Measurements from ENCODE around the gene AP3B2. TPM values are rescaled to one million over a fixed set of nuclear protein-coding genes. Genes with fewer than 3 reads are reported as not detected.
"Not testable (repeated sequence)": the region's sequence is repeated elsewhere in the genome, so short reads cannot be mapped to it uniquely, and the experiment has no call there.

AP3B2 gene, protein sequence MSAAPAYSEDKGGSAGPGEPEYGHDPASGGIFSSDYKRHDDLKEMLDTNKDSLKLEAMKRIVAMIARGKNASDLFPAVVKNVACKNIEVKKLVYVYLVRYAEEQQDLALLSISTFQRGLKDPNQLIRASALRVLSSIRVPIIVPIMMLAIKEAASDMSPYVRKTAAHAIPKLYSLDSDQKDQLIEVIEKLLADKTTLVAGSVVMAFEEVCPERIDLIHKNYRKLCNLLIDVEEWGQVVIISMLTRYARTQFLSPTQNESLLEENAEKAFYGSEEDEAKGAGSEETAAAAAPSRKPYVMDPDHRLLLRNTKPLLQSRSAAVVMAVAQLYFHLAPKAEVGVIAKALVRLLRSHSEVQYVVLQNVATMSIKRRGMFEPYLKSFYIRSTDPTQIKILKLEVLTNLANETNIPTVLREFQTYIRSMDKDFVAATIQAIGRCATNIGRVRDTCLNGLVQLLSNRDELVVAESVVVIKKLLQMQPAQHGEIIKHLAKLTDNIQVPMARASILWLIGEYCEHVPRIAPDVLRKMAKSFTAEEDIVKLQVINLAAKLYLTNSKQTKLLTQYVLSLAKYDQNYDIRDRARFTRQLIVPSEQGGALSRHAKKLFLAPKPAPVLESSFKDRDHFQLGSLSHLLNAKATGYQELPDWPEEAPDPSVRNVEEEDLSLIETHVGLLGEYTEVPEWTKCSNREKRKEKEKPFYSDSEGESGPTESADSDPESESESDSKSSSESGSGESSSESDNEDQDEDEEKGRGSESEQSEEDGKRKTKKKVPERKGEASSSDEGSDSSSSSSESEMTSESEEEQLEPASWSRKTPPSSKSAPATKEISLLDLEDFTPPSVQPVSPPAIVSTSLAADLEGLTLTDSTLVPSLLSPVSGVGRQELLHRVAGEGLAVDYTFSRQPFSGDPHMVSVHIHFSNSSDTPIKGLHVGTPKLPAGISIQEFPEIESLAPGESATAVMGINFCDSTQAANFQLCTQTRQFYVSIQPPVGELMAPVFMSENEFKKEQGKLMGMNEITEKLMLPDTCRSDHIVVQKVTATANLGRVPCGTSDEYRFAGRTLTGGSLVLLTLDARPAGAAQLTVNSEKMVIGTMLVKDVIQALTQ
- polyA plus RNA-seq (ENCODE audit: insufficient read length in 3 of 3): 1 to 10 TPM; 1.9 to 2.8 (median 2.1) TPM

DNA sequence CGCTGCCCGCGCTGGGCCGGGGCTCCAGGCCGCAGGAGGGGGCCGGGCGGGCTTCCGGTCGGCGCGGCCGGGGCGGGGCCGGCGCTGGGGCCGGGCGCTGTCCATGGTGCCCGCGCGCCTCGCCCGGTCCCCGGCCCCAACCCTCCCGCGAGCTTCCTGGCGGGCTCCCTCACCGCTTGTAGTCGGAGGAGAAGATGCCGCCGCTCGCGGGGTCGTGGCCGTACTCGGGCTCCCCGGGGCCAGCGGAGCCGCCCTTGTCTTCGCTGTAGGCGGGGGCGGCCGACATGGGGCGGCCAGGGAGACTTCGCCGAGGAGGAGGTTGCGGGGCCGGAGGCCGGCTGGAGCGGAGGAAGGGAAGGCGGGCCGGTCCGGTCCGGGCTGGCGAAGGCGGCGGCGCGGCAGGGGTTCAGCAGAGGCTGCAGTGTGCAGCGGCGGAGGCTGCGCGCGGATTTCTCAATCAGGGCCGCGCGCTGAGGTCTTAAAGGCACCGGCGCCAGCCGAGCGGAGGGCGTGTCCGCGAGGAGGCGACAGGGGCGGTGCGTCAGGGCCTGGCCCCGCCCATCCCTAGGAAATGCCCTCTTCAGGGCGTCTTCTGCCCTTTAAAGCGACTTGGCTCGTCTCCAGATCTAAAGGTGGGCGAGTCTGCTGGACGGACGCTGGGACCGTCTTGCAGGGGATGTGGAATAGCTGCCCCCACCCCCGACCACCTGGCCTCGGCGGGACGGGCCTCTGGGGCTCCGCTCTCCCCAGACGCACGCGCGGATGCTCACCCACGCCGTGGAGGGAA, at the start of gene AP3B2:
AP3B2 (minus strand) TSS at position 455 of the 787 bp plus-strand sequence; CDS start at position 286, 169 bp downstream.
- DNase-seq (ENCODE audit: low read depth in 3 of 3, low spot score in 2 of 3): peak in 2 of 3 donors; percentile 37 to 57

DNA sequence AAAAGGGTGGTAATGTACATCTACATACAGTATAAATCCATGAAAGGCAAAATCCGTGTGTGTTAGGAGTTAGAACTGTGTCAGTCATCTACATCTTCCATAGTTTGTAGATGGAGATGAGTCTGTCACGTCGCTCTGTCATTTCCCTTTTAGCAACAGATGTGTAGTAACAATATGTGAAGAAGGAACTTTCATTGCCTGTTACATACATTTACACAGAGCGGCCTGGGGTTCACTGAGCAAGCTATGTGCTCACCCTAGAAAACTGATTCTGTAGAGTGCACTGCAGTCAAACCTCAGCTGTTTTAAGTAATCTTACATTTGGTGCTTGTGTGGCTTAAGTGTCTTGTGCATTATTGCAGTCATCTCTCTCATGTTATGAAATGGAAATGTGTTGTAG, 41.6 kb upstream of the AP3B2 start:
- no peak for DNase-seq (ENCODE audit: low read depth in 3 of 3, low spot score in 2 of 3)

DNA sequence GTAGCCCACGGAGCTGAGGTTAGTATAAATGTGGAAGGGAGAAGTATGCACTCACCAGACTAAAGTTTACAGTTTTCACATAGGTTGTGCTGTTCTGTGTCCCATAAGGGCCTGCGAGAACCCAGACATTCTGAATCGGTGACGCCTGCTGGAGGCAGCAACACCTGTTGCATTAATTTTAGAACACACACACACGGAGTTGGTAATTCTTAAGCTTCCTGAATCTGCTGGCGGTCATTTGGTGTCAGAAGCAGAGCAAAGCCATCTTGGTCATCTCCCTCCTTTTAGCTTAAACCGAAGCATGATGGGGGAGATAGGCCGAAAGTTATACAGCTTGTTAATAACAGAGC, 41.1 kb upstream of the AP3B2 start:
- peak in 1 of 3 donors; percentile 1 for DNase-seq (ENCODE audit: low read depth in 3 of 3, low spot score in 2 of 3)

DNA sequence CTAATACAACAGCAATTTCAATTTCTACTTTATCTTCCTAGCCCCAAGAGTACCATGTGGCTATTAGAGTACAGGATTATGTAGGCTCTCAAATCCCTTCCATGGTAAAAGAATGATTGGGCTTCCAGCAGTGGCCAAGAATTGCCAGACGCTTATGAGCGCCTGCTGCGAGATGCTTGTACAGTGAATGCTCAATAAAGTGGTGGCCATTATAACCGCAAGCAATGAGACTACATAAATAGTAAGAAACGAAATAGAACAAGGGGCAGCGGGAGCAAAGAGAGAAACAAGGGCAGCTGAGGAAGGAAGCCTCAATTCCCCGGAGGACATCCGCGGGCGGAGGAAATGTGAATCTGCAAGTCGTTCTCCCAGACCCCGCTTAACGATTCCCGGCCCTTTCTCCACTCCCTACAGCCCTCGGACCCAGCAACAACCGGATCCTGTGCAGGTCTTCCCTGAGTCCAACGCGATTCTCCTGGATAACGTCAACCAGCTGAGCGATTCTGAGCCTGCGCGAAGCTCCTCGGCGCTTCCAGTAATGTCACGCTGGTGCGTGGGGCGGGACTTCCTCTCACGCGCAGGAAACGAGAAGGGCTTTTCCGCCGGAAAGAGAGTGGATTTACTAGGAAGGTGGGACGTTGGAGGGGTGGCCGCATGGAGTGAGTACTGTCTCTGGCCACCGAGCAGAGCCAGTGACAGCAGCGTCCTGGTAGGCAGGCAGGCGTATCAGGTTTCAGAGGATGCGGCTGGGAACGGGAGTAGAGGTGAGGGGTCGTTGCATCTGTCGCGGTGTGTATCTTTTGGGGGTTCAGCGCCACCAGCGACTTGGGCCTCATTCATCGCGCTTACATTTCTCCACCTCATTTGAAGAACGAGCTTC, 40.5 kb upstream of the AP3B2 start:
- DNase-seq (ENCODE audit: low read depth in 3 of 3, low spot score in 2 of 3): peak; percentile 90 to 91 (median 90)

DNA sequence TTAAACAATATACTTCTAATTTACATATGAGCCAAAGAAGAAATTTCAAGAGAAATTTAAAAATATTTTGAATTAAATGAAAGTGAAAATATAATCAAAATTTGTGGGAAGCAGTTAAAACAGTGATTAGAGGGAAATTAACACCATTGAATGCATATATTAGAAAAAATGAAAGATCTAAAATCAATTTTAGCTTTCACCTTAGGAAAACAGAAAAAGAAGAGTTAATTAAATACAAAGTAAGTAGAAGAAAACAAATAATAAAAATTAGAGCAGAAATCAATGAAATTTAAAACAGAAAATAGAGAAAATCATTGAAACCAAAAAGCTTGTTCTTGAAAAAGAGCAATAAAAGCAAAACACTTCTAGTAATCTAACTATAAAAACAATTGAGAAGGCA, 38.6 kb upstream of the AP3B2 start:
- no peak for DNase-seq (ENCODE audit: low read depth in 3 of 3, low spot score in 2 of 3)

DNA sequence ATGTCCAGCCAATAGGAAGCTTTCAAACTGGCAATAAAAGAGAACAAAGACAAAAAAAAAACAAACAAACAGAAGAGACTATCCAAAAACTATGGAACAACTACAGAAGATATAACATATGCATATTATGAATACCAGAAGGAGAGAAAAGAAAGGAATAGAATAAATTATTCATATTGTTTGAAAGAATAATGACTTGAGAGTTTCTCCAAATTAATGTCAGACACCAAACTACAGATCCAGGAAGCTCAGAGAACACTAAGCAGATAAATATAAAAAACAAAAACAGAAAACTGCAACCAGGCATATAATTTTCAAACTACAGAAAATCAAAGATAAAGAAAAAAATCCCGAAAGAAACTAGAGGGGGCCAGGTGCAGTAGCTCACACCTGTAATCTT, 34.1 kb upstream of the AP3B2 start:
- DNase-seq (ENCODE audit: low read depth in 3 of 3, low spot score in 2 of 3): no peak

DNA sequence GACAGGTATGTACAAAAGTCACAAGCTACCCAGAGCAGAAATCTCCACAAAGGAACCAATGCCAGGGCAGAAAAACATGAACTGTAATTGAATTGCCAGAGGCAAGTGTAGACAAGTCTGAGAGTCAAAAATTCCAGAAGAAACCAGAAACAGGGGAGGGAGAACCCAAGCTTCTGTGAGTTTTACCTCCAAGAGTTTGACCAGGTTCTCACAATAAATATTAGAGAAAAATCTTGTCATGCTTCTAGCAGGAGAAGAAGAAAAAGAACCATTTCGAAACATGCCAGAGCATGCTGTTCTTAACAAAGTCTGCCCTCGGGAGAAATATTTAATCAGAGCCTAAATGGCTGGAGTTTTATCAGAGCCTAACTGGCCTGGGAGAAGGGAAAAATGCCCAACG, 32.5 kb upstream of the AP3B2 start:
- DNase-seq (ENCODE audit: low read depth in 3 of 3, low spot score in 2 of 3): no peak

DNA sequence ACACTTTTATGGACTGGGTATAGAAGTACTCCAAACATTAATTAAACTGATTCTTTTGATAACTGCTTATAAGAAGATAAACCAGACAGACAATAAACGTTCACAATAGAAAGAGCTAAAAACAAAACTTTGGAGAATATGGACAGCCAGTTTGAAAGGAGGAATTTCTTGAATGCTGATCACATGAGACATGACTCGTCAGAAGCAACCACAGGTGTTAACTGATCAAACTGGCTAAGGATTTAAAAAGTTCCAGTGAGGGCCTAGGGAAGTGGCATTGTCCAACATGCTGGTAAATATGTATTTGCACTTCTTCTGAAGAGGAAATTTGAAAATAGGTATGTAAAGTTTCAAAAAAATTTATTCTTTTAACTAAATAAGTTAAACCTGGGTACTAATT, 29.4 kb upstream of the AP3B2 start:
- DNase-seq (ENCODE audit: low read depth in 3 of 3, low spot score in 2 of 3): no peak

DNA sequence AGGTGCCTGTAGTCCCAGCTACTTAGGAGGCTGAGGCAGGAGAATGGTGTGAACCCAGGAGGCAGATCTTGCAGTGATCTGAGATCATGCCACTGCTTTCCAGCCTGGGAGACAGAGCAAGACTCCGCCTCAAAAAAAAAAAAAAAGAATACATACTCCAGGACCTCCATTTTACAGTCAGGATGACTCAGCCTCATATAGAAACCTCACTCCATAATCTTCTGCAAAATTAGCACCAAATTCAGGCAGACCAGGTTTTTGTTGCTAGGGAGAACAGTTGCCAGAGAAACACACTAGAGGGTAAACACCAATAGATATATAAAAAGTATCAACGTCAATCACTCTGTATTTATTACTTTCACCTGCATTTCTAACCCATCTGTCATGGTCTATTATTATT, 28.3 kb upstream of the AP3B2 start:
- DNase-seq (ENCODE audit: low read depth in 3 of 3, low spot score in 2 of 3): no peak

DNA sequence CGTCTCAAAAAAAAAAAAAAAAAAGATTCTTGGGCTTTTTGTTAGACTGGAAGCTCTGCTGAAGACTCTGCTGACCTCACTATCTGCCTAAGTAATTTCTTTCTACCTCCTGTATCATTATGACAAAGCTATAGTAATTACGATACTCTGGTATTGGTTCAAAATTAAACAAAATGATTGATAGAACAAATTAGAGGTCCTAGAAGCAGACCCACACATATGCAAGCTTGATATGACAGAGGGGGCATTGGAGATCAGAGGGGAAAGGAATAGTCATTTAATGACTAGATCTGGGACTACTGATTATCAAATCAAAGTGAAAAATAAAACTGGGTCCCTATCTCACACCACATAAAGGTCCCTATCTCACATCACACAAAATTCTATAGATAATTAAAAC, 21.9 kb upstream of the AP3B2 start:
- no peak for DNase-seq (ENCODE audit: low read depth in 3 of 3, low spot score in 2 of 3)

DNA sequence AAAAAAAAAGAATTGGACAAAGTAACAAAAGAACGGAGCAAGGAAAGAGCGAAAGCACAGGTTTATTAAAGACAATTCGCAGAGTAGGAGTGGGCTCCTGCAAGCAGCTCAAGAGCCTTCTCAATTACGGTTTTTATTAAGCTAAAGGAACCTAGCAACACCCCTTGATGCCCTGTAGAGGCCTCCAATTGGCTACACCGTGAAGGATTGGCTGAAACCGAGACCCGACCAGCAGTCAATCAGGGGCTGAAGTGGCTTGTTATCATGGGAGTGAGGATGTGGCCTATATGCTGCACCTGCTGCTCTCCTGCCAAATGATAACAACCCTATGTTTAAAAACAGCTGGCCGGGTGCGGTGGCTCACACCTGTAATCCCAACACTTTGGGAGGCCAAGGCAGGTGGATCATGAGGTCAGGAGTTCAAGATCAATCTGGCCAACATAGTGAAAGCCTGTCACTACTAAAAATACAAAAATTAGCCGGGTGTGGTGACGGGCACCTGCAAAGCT, 20.4 kb upstream of the AP3B2 start:
- DNase-seq (ENCODE audit: low read depth in 3 of 3, low spot score in 2 of 3): no peak

DNA sequence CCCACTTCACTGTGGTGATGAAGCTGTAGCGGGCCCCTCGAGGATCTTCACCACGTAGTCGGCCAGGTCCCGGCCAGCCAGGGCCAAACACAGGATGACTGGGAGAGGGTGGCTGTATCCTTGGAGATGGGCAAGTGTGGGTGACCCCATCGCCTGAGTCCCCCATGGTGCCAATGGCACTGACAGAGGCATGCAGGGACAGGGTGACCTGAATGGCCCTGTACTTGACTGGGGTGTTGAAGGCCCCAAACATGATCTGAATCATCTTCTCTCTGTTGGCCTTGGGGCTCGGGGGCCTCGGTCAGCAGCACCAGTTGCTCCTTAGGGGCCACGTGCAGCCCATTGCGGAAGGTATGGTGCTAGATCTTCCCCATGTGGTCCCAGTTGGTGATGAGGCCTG, 17.1 kb upstream of the AP3B2 start:
- DNase-seq (ENCODE audit: low read depth in 3 of 3, low spot score in 2 of 3): no peak

DNA sequence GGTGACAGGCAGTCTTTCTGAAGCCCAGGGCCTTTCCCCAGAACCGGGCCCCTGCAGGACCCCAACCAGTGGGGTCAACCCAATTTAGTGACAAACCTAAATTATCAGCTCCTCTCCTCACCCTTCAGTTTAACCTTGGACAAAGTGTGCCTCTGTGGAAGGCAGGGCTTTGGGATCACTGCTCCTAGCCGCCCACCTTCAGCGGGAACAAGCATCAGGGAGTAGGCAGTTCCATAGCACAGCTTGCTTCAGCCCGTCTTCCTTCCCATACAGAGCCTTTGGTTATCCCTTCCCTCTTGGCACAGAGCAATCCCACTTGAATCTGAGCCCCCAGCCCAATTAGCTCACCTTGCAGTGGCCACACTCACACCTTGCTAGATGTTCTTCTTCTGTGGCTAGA, 5.3 kb upstream of the AP3B2 start:
- no peak for DNase-seq (ENCODE audit: low read depth in 3 of 3, low spot score in 2 of 3)

DNA sequence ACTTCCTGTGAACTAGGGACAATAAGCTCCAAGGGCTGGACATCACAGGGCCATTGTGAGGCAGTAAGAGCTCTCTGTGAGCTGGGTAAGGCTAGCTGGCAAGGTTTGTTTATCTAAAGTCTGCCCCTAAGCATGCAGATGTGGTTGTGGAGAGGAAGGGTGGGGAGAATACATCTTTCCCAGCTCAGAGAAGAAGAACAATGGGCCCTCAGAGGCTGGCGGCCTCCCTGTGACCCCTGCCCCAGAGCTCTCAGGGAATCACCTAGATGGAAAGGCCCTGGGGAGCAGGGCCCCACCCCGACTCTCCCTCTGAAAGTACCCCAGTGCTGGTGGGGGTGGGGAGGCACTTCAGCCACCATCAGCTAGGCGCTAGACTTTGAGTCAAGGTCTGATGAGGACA, 4.3 kb upstream of the AP3B2 start:
- no peak for DNase-seq (ENCODE audit: low read depth in 3 of 3, low spot score in 2 of 3)

DNA sequence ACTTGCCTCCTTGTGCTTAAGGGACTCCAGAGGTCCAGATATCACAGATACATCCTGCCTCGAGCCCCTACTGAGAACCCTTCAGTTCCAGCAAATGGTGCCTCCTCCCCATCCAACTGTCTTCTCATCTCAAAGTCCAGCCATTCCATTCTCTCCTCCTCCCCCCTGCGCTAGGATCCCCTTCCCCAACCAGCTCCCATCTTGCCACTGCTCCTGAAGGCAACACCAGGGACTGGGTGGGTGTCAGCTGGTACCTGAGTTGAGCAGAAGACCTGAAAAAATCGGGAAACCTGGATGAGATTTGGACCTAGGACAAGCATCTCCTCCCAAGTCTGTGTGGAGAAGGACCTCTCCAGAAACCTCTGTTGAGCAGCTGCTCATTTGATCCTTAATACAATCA, 2.4 kb upstream of the AP3B2 start:
- no peak for DNase-seq (ENCODE audit: low read depth in 3 of 3, low spot score in 2 of 3)

DNA sequence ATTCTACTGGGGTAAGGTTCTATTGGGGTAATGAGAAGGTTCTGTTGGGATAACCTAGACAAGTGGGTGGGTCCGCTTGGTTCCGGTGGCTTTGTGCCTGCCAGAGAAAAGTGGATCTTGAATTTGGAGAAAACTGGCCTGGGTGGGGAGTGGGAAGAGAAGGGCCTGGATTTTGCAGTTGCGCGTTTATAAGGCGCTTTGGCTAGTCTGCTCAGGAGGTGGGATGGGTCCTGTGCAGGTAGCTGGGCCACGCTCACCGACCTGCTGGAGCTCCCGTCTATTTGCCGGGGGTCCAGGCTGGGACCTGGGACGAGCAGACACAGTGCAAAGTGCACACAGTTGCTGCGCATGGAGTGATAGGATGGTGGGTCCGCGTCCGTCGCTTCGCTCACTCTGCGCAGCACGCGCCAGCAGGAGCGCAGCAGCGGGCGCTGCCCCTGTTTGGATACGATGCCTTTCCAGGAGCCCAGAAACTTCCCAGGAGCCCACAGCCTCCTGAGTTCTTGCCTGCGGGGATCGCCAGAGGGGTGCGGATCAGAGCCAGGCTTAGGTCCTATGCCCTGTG, 1.3 kb upstream of the AP3B2 start:
- DNase-seq (ENCODE audit: low read depth in 3 of 3, low spot score in 2 of 3): no peak

DNA sequence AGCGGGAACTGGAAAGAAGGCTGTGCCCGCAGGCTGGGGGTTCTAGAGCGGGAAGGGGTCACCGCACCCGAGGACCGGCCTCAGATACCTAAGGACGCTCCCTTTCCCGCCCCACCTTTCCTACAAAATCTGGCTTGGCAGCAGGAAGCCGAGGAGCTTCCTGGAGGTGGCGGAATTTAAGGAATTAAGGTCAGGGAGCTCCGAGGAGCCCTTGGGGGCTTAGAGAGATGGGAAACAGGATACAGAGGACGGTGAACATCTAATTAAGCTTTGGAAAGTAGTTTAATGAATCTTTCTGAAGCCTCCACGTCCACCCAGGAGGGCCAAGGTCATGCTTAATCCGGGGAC, 507 bp upstream of the AP3B2 start:
- no peak for DNase-seq (ENCODE audit: low read depth in 3 of 3, low spot score in 2 of 3)

DNA sequence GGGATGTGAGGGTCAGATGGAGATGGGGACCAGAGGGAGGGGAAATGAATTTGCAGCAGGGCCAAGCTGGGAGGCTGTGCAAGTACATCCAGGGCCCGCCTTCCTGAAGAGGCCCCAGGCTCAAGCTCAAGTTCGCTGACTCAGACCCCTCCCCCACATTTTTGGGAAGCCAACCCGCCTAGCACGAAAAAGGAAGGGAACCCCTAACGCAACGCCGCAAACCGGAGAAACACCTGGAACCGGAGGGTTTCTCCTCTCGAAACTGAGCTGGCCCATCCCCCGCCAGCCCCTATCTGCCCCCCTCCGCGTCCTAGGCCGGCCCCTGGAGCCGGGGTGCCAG, 624 bp downstream of the AP3B2 start:
- no peak for DNase-seq (ENCODE audit: low read depth in 3 of 3, low spot score in 2 of 3)

DNA sequence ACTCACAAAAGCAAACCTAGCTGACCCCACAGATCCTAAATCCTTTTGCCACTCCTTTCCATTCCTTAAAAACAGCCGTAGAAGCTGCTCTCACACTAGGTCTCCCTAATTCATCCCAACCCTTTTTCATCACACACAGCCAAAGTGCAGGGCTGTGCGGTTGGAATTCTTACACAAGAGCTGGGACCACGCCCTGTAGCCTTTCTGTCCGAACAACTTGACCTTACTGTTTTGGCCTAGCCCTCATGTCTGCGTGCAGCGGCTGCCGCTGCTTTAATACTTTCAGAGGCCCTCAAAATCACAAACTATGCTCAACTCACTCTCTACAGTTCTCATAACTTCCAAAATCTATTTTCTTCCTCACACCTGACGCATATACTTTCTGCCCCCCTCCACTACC, 3.8 kb downstream of the AP3B2 start:
- DNase-seq (ENCODE audit: low read depth in 3 of 3, low spot score in 2 of 3): not testable (repeated sequence)
